ENCODE data around the gene SCN4B.

- TF ChIP-seq CTCF (IDR thresholded peaks at IDR 0.05) (no peak), EZH2phosphoT487 (IDR thresholded peaks at IDR 0.05) (no peak), EZH2 (IDR thresholded peaks at IDR 0.05) (no peak)
Observed at GRCh38 chr11:118153516-118153915, 893 bp upstream of the SCN4B start.

All from neural progenitor cell (in vitro differentiated cells).